Stimulated activated CD8-positive, alpha-beta memory T cell treated with anti-CD3 and anti-CD28 coated beads, Interleukin-2, amount 100 ng/mL, for 1 hour (primary cell): Measurements from ENCODE around the gene CENPA.
"Not testable (repeated sequence)": the region's sequence is repeated elsewhere in the genome, so short reads cannot be mapped to it uniquely, and the experiment has no call there.

ENCODE experiments used
- DNase-seq, 2 donors: peaks; one replicate each; pipeline ENCODE4 v3.0.0-alpha.2; 2020; ENCODE audit warnings: low read depth in 2 of 2

CENPA gene

GRCh38 chr2:26785431-26786206, at the start of gene CENPA:
CENPA (plus strand) TSS chr2:26786056; CDS start chr2:26786197, 141 bp downstream.
- DNase-seq = peak; percentile 86 to 88

DNA sequence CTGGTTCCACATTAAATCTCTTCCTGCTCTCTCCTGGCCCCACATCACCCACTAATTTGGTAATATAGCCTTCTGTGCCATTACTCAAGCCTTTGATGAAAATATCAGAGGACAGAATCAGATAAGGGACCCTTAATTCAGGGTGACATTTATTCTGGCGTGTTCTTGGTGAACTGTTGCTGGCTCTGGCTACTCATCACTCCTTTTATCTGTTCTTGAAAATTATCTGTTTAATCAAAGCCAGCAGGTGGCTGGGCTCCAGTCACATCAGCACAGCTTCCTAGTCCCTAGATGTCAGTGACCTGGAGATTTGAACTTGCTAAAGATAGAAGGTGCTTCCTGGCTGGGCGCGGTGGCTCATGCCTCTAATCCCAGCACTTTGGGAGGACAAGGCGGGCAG, 48.6 kb upstream of the CENPA start:
- no peak for DNase-seq

DNA sequence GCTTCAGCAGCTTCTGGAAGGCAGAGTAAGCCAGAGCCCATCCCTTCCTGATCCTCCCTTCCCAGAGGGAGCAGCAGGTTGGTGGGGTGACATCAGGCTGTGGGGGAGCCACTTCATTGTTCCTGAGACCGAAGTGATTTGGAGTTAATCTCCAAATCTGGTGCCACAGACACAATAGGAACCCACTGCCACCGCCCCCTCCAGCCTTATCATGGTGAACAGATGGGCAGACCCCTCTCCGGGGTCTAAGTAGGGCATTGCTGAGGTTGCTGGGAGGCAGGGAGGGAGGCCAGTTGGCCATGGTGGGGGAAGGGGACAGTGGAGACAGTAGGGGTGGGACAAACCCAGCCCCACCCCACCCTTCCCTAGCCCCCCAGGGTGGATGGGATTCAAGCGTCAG, 47.4 kb upstream of the CENPA start:
- no peak for DNase-seq

GRCh38 chr2:26739514-26739913, 46.3 kb upstream of the CENPA start:
- no peak for DNase-seq

- no peak for DNase-seq
Measured at GRCh38 chr2:26740346-26740745, 45.5 kb upstream of the CENPA start.

- DNase-seq = no peak
Measured at GRCh38 chr2:26740890-26741302, 45.0 kb upstream of the CENPA start.

GRCh38 chr2:26742048-26742770, 43.6 kb upstream of the CENPA start:
- no peak for DNase-seq

DNA sequence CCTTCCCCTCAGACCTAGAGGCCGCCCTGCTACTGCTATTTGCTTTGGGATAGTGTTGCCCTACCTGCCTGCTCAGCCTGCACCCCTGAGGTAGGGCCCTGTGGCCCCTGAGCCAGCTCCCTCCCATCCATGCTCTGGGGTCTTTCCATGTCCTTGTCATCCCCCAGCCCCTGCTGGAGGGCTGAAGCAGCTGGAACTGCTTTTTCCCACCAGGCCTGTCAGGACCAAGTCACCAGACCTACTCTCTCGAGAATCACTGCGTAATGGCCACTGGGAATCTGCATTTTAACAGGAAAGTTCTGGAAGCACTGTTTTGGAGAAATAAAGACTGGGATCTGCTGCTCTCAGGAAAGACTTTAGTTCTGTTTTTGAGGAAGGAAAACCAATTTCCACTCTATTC, 42.0 kb upstream of the CENPA start:
- DNase-seq = no peak

DNA sequence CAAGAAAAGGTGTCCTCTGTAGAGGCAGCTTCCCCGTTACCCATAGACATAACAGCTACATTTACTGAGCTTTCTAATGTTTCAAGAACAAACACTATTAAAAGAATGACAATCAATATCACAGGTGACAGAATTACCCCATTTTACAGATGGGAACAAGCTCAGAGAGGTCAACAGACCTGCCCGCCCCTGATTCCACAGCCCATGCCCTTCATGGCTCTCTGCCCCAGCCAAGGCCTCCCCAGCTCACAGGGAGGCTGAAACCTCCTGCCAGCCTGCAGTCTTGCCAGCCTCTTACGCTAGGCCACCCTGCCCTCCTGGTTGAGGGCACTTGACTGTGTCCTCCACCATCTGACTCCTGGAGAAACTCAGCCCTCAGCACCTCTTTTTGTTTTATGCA, 40.9 kb upstream of the CENPA start:
- no peak for DNase-seq

DNA sequence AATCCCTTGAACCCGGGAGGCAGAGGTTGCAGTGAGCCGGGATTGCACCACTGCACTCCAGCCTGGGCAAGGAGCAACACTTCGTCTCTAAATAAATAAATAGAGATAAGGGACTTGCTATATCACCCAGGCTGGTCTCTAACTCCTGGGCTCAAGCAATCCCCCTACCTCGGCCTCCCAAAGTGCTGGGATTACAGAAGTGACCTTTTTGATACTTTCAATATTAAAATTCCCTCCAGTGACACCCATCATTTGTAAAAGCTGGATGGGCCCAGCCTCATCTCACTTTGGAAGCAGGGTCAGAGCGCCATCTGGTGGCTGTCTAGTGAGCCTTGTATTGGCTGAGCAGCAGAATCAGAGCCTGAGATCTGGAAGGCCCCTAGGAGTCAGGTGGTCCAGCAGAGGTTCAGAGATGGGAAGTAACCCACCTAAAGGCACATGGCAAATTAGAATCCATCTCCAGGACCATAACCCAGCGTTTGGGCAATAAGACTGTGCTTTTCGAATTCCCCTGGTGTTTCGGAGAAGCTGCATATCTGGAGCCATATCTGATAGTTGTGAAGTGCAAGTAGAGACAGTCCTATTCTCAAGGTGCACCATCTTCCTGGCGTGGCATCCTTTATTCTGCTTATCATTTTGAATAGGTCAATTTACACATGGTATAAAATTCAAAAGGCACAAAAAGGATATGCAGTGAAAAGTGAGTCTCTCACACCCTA, 40.1 kb upstream of the CENPA start:
- DNase-seq = peak; percentile 44 to 64

DNA sequence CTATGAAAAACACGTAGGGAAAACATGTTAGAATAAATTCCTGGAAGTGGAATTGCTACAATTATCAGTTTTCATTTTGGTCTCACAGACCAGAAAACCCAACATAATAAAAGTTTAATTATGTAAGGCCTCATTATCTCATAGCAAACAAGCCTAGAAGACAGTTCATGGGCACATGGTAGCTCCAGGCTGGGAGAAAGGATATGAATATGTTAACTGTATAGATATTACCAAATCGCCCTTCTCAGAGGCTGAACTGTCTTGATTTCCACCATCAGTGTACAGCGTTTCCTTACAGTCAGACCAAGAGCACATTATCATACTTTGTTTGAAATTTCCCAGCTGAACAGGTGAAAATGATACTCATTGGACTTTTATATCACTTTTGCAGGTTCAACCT, 38.9 kb upstream of the CENPA start:
- no peak for DNase-seq

DNA sequence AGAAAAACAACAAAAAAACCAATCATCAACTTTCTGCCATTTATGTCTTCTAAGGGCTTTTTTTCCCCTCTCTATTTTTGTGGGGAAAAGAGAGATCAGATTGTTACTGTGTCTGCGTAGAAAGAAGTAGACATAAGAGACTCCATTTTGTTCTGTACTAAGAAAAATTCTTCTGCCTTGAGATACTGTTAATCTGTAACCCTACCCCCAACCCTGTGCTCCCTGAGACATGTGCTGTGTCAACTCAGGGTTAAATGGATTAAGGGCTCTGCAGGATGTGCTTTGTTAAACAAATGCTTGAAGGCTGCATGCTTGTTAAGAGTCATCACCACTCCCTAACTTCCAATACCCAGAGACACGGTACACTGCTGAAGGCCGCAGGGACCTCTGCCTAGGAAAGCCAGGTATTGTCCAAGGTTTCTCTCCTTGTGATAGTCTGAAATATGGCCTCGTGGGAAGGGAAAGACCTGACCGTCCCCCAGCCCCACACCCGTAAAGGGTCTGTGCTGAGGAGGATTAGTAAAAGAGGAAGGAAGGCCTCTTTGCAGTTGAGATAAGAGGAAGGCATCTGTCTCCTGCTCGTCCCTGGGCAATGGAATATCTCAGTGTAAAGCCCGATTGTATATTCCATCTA, 36.0 kb upstream of the CENPA start:
- DNase-seq = not testable (repeated sequence)

- DNase-seq = not testable (repeated sequence)
Measured at GRCh38 chr2:26750467-26750866, 35.4 kb upstream of the CENPA start.

DNA sequence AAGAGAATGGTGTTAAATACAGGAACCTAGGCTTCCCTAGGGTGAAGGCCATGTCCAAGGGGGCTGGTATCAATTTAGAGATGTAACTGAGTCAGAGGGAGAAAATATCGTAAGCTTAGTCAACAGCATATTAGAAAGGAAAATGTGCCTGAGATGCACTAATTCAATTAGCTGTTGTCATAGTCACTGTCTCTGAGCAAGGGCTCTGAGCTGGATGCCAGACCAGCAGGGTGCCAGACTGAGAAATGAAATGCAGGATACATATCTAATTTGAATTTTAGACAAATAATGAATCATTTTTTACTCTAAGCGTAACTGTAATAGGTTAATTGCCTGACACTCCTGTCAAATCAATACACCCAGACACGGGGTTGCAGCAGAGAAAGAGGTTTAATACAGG, 33.2 kb upstream of the CENPA start:
- no peak for DNase-seq

DNA sequence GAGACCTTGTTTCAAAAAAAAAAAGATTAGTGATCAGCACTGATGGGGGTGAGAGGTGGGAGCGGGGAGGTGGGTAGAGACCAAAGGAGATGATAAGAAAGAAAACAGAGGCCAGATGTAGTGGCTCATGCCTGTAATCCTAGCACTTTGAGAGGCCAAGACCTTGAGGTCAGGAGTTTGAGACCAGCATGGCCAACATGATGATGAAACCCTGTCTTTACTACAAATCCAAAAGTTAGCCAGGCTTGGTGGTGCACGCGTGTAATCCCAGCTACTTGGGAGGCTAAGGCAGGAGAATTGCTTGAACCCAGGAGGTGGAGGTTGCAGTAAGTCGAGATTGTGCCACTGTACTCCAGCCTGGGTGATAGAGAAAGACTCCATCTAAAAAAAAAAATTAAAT, 31.3 kb upstream of the CENPA start:
- DNase-seq = no peak

- no peak for DNase-seq
Measured at GRCh38 chr2:26754972-26755670, 30.7 kb upstream of the CENPA start.

DNA sequence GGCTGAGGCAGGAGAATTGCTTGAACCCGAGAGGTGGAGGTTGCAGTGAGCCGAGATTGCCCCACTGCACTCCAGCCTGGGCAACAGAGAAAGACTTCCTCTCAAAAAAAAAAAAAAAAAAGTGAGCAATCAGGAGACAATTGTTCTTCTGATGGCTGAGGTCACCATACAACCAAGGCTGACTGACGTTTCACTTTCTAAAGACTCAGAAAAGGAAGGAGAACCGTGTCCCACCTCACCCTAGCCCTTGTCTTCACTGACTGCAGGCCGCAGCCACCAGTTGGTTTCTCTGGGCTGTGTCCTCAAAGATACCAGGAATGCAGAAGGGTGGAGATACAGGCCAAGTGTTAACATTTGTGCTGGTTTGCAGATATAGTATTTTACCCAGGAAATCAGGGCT, 29.5 kb upstream of the CENPA start:
- DNase-seq = no peak

- no peak for DNase-seq
Measured at GRCh38 chr2:26757873-26758789, 27.7 kb upstream of the CENPA start.

- DNase-seq = no peak
Measured at GRCh38 chr2:26758790-26759321, 27.0 kb upstream of the CENPA start.

- DNase-seq = no peak
Measured at GRCh38 chr2:26759845-26760244, 26.0 kb upstream of the CENPA start.
